Panc1 (cell line): ENCODE data around the gene HMGXB4. TPM values are rescaled to one million over a fixed set of nuclear protein-coding genes. Genes with fewer than 3 reads are reported as not detected.

ENCODE experiments used
- ATAC-seq: fragments of 200-7000 bp; cut with Tn5 transposase; 2 replicates; pipeline ENCODE4 v1.9.1; 2020; ENCODE audit warnings: mild to moderate bottlenecking, moderate library complexity
- BruUV-seq: library from RNA; stranded (reverse); fragments of 400-500 nt; replicated peaks from 2 replicates; lab custom pipeline; 2021; lab: Mats Ljungman, UMichigan
- CTCF ChIA-PET: fragments of 300-600 bp; sonication (Branson Sonifier 250); formaldehyde crosslinking; loops from one replicate; lab custom pipeline; 2022; ENCODE audit warnings: antibody characterized with exemption; lab: Charles Lee
- POLR2A ChIA-PET: fragments of 300-600 bp; sonication (Branson Sonifier 250); formaldehyde crosslinking; loops from one replicate; lab custom pipeline; 2022; ENCODE audit warnings: antibody characterized with exemption; lab: Charles Lee
- DNase-seq: peaks from one replicate; pipeline ENCODE4 v3.0.0-alpha.2; 2010; ENCODE audit warnings: low read depth, low spot score
- H3K27ac ChIP-seq: 2 replicates; pipeline ENCODE4 v1.5.1; 2011; ENCODE audit warnings: mild to moderate bottlenecking, low read length, inconsistent platforms
- H3K27me3 ChIP-seq: fragments of 200-500 bp; sonication (Bioruptor generic); 2 replicates; pipeline ENCODE4 v1.6.0; 2014; ENCODE audit warnings: low read length, inconsistent platforms; ENCODE audit not compliant: control insufficient read depth, insufficient read depth
- H3K36me3 ChIP-seq: fragments of 200-500 bp; sonication (Bioruptor generic); 2 replicates; pipeline ENCODE4 v1.5.1; 2014; ENCODE audit warnings: inconsistent platforms, mild to moderate bottlenecking, low read length, moderate library complexity; ENCODE audit not compliant: control insufficient read depth, insufficient read depth
- H3K4me1 ChIP-seq: 2 replicates; pipeline ENCODE4 v1.5.1; 2011; ENCODE audit warnings: inconsistent platforms, mild to moderate bottlenecking, low read length, moderate library complexity; ENCODE audit not compliant: control insufficient read depth, insufficient read depth
- H3K4me3 ChIP-seq, 2 experiments: 2 replicates each; pipeline ENCODE4 v1.5.1; 2011 to 2012; ENCODE audit warnings: low read depth in 2 of 2, low read length in 2 of 2, mild to moderate bottlenecking in 2 of 2, inconsistent platforms in 1 of 2, moderate library complexity in 1 of 2
- H3K9me3 ChIP-seq: fragments of 200-500 bp; sonication (Bioruptor generic); 2 replicates; pipeline ENCODE4 v1.5.1; 2014; ENCODE audit warnings: low read depth, mild to moderate bottlenecking, inconsistent platforms, low read length, moderate library complexity; ENCODE audit not compliant: control insufficient read depth, insufficient read depth
- CTCF ChIP-seq: fragments of 450-650 bp; IDR thresholded peaks from 2 replicates; pipeline ENCODE4 v1.5.1; 2017; ENCODE audit warnings: mild to moderate bottlenecking
- POLR2AphosphoS5 ChIP-seq: IDR thresholded peaks from 2 replicates; pipeline ENCODE4 v1.6.1; 2012; ENCODE audit warnings: mild to moderate bottlenecking, low read depth, low read length, moderate library complexity
- REST ChIP-seq, 2 experiments: IDR thresholded peaks; 2 replicates each; pipeline ENCODE4 v1.6.1; 2011 to 2012; ENCODE audit warnings: low read depth in 2 of 2, control low read depth in 1 of 2, low read length in 1 of 2, mild to moderate bottlenecking in 1 of 2, moderate library complexity in 1 of 2; ENCODE audit not compliant: insufficient read depth in 1 of 2
- SIN3A ChIP-seq: IDR thresholded peaks from 2 replicates; pipeline ENCODE4 v1.6.1; 2012; ENCODE audit warnings: low read depth, mild to moderate bottlenecking, low read length, moderate library complexity, borderline replicate concordance; ENCODE audit not compliant: insufficient read depth
- TCF7L2 ChIP-seq: IDR thresholded peaks from 2 replicates; pipeline ENCODE4 v1.6.1; 2011; ENCODE audit warnings: mild to moderate bottlenecking, low read depth, low read length, inconsistent platforms
- in situ Hi-C: cut with HindIII; loops from 2 replicates; pipeline ENCODE4 v1.10.0; 2016; ENCODE audit warnings: low sequenced_read_pairs, low pct_unique_long_range_greater_than_20kb
- intact Hi-C: fragments of 100-400 bp; cut with micrococcal nuclease; formaldehyde crosslinking; loops from one replicate; pipeline ENCODE4 v1.10.0; 2022; ENCODE audit not compliant: unreplicated experiment
- total RNA-seq: library from RNA; stranded (reverse); gene quantifications from one replicate; pipeline ENCODE4 v1.2.1, GENCODE V29; 2021; ENCODE audit not compliant: unreplicated experiment

The HMGXB4 gene
- total RNA-seq, 1 experiment from 2014 or later: 23.7 TPM

DNA sequence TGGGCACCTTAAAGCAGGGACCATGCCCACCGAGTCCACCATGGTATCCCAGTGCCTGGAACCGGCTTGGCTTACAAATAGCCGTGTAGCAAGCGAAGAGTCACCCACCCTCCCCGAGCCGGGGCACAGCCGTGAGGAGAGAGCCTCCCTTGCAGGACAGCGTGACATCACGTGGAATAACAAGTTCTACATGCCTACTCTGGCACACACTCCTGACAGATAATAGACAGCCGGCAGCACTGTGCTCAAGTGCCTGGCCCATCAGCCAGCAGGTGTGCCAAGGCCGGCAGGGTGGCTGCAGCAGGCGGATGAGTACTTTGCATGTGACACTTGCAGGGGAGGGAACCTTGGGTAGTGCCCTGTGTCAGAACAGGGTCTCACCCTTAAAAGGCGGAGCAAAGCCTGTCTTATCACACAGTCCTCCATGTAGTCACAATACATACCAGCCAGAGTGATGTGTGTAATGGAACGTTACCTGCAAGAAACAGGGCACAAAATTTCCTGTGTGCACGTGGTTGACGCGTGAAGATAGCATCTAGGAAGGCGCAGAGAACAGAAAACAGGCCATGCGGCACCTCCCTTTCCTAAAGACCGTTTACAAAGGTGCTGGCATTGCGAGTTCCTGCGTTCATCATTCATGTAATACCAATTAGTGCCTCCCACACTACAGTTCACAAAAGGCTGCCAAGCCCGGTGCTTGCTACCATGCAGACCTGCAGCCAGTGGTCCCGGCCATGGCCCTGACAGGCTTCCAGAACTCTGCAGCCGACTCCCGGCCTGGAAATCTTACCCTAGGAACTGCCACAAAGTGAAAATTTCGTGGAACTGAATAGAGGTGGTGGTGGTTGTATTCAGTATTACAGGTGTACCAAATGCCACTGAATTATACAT, 58.8 kb downstream of the HMGXB4 start:
- Histone ChIP-seq H3K27me3 (no peaks in the 10 kb centered on the region), H3K36me3 (no peaks in the 10 kb centered on the region), H3K4me3 (no peak overlapping the region), H3K9me3 (no peaks in the 10 kb centered on the region), H3K27ac (no peak overlapping the region), H3K4me1 (peaks cover 20% of the 10 kb centered on the region)
- intact Hi-C loops: no loop called here
- CTCF ChIA-PET: no interaction called here
- POLR2A ChIA-PET: no interaction called here
- in situ Hi-C loops: no loop called here
- ATAC-seq (no peak), DNase-seq (no peak)
- TF ChIP-seq TCF7L2 (no peak), CTCF (no peak), REST (IDR thresholded peaks at IDR 0.05; ENCODE audit: insufficient read depth in 1 of 2, low read depth in 2 of 2, low read length in 1 of 2) (no peak), SIN3A (no peak), POLR2AphosphoS5 (no peak)
- no TSS peak for BruUV-seq

- BruUV-seq: no TSS peak
- DNase-seq (no peak), ATAC-seq (no peak)
- H3K27me3 ChIP-seq: no peaks in the 10 kb centered on the region
- H3K36me3 ChIP-seq: no peaks in the 10 kb centered on the region
- in situ Hi-C loops: no loop called here
- no peak overlapping the region for H3K4me3 ChIP-seq
- POLR2A ChIA-PET: no interaction called here
- no peak overlapping the region for H3K27ac ChIP-seq
- H3K4me1 ChIP-seq: peaks cover 15% of the 10 kb centered on the region
- CTCF ChIA-PET: no interaction called here
- H3K9me3 ChIP-seq: no peaks in the 10 kb centered on the region
- TF ChIP-seq TCF7L2 (no peak), POLR2AphosphoS5 (no peak), SIN3A (no peak), REST (IDR thresholded peaks at IDR 0.05; ENCODE audit: insufficient read depth in 1 of 2, low read depth in 2 of 2, low read length in 1 of 2) (no peak), CTCF (no peak)
- intact Hi-C loops: no loop called here
Measured at GRCh38 chr22:35316751-35317150, 59.5 kb downstream of the HMGXB4 start.
